ENCODE data around the gene GLRX5.

GLRX5 gene

DNA sequence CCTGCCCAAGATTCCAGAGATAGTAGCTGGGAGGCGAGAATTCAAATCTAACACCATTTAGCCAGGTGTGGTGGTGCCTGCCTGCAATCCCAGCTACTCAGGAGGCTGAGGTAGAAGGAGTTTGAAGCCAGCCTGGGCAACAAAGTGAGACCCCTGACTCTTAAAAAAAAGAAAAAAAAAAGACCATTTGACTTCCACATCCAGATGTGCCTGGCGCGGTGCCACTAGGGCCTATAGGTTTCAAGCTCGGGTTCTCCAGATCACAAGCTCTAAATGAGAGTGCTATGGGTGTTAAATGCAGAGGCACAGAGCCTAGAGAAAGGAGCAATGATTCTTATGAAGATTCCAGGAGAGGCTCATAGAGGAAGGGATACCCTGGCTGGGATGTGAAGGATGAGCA, 40.9 kb upstream of the GLRX5 start:
- Histone ChIP-seq H3K4me1 (ENCODE audit: control insufficient read depth, insufficient read depth, low read length) (no peaks in the 10 kb centered on the region), H3K9me3 (ENCODE audit: control insufficient read depth, insufficient read depth, low read length) (no peaks in the 10 kb centered on the region), H3K27me3 (ENCODE audit: control insufficient read depth, insufficient read depth, low read length) (no peaks in the 10 kb centered on the region), H3K9ac (ENCODE audit: low read depth, low read length) (no peak overlapping the region), H3K36me3 (ENCODE audit: control insufficient read depth, insufficient read depth, low read length) (no peaks in the 10 kb centered on the region), H3K4me3 (ENCODE audit: low read depth, low read length) (no peak overlapping the region)

DNA sequence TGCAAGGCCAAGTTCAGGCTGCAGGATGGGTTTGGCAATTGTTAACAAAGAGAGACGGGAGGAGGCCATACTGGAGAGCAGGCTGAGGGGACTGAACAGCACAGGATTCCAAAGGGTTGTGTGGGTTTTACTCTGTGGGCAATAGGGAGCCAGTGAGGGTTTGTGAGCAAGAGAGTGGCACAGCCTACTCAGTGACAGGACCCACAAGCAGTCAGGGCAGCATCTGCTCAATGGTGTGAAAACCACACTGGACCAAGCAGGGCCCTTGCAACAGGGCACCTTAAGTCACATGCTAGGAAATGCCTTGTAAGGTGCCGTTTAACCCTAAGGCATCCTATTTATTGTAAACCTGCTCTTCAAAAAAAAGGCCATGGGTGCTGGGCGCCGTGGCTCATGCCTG, 40.4 kb upstream of the GLRX5 start:
- no peak overlapping the region for H3K4me3 ChIP-seq (ENCODE audit: low read depth, low read length)
- H3K9ac ChIP-seq (ENCODE audit: low read depth, low read length) = no peak overlapping the region
- no peaks in the 10 kb centered on the region for H3K4me1 ChIP-seq (ENCODE audit: control insufficient read depth, insufficient read depth, low read length)
- no peaks in the 10 kb centered on the region for H3K27me3 ChIP-seq (ENCODE audit: control insufficient read depth, insufficient read depth, low read length)
- H3K36me3 ChIP-seq (ENCODE audit: control insufficient read depth, insufficient read depth, low read length) = no peaks in the 10 kb centered on the region
- no peaks in the 10 kb centered on the region for H3K9me3 ChIP-seq (ENCODE audit: control insufficient read depth, insufficient read depth, low read length)

DNA sequence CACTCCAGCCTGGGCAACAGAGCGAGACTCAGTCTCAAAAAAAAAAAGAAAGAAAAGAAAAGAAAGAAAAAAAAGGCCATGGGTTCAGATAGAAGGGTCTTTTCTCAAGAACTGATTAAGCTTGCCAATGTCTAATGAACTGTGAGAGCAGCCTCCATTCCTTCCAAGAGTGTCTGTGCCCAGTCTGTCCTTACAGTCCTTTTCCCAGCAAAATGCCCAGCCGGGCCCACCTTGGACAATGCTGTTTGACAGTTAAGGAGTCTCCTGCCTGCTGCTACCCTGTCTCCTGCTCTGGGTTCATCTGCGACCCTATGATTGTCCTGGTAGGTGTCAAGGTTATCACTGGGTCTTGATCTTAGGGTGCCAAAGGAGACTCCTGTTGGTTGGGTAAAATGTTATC, 39.8 kb upstream of the GLRX5 start:
- Histone ChIP-seq H3K9ac (ENCODE audit: low read depth, low read length) (no peak overlapping the region), H3K36me3 (ENCODE audit: control insufficient read depth, insufficient read depth, low read length) (no peaks in the 10 kb centered on the region), H3K4me1 (ENCODE audit: control insufficient read depth, insufficient read depth, low read length) (no peaks in the 10 kb centered on the region), H3K27me3 (ENCODE audit: control insufficient read depth, insufficient read depth, low read length) (no peaks in the 10 kb centered on the region), H3K9me3 (ENCODE audit: control insufficient read depth, insufficient read depth, low read length) (no peaks in the 10 kb centered on the region), H3K4me3 (ENCODE audit: low read depth, low read length) (no peak overlapping the region)

DNA sequence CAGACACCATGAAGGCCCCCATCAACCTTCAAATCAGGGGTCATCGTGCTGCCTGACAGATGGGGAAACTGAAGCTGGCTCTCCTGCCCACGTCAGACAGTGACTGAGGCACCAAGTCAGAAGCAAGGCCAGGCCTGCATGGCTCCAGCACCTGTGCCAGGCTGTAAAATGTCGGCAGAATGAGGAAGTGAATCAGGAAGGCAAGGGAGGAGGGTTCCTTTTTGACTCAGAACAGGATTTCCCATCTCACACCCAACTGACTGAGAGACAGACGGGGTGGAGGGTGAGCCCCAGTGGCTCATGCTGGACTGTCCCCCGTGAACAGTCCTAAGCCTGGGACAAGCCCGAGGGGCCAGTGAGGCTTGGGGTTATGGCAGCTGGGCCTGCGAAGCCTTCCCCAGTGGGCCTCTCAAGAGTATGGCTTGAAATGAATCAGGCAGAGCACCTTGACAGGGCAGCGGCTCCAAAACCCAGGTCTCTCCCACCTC, 39.3 kb upstream of the GLRX5 start:
- H3K9ac ChIP-seq (ENCODE audit: low read depth, low read length) = no peak overlapping the region
- no peaks in the 10 kb centered on the region for H3K36me3 ChIP-seq (ENCODE audit: control insufficient read depth, insufficient read depth, low read length)
- no peaks in the 10 kb centered on the region for H3K4me1 ChIP-seq (ENCODE audit: control insufficient read depth, insufficient read depth, low read length)
- H3K9me3 ChIP-seq (ENCODE audit: control insufficient read depth, insufficient read depth, low read length) = no peaks in the 10 kb centered on the region
- H3K27me3 ChIP-seq (ENCODE audit: control insufficient read depth, insufficient read depth, low read length) = no peaks in the 10 kb centered on the region
- no peak overlapping the region for H3K4me3 ChIP-seq (ENCODE audit: low read depth, low read length)

DNA sequence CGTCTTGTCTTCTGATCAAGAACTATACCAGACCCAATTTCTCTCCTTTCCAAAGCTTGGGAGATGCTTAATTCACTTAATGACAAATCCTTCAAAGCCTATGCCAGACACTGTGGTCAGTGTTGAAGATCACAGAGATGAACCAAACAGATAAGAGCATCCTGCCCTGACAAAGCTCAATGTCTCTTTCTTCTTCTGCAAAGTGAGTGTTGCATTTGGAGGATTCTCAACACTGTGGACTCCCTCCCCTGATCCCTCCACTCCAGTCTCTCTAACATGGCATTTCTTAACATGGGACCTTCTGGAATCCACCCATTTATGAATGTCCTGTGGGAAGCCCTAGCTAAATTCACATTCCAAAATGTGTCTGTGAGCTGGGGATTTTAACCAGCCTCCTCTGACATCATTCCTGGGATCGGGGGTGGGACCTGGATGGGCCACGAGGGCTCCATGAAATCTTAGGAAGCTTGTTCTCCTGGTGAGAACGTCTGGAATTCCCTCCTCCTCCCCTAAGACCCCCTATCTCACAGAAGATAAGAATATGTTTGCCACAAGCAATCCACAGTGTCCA, 38.7 kb upstream of the GLRX5 start:
- H3K9me3 ChIP-seq (ENCODE audit: control insufficient read depth, insufficient read depth, low read length) = no peaks in the 10 kb centered on the region
- H3K4me1 ChIP-seq (ENCODE audit: control insufficient read depth, insufficient read depth, low read length) = no peaks in the 10 kb centered on the region
- H3K9ac ChIP-seq (ENCODE audit: low read depth, low read length) = no peak overlapping the region
- H3K27me3 ChIP-seq (ENCODE audit: control insufficient read depth, insufficient read depth, low read length) = no peaks in the 10 kb centered on the region
- no peak overlapping the region for H3K4me3 ChIP-seq (ENCODE audit: low read depth, low read length)
- no peaks in the 10 kb centered on the region for H3K36me3 ChIP-seq (ENCODE audit: control insufficient read depth, insufficient read depth, low read length)

DNA sequence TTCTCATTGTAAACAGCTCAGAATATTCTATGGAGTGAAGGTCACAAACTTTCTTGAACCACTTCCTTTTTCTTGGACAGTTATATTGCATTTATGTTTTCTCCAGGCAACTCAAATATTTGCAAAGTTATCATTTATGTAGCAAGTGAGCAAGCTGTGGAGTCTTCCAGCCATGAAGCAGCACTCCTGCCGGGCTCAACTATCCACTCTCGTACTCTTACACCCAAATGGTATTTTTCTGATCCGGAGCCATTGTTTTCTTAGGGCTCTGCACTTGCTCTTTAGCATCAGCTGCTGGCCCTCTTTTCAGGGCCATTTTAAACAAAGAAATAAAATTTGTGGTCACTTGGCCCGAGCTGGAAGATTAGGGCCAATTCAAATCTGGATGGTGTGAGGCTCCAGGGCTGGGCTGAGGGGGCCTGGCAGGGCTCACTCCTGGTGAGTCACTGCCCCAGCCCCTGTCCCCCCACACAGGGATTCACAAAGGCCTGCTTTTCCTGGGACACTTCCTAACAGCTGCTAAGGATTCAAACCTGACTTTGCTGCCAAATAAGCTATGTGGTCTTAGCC, 38.1 kb upstream of the GLRX5 start:
- H3K9me3 ChIP-seq (ENCODE audit: control insufficient read depth, insufficient read depth, low read length) = no peaks in the 10 kb centered on the region
- no peak overlapping the region for H3K9ac ChIP-seq (ENCODE audit: low read depth, low read length)
- no peaks in the 10 kb centered on the region for H3K36me3 ChIP-seq (ENCODE audit: control insufficient read depth, insufficient read depth, low read length)
- no peaks in the 10 kb centered on the region for H3K4me1 ChIP-seq (ENCODE audit: control insufficient read depth, insufficient read depth, low read length)
- no peaks in the 10 kb centered on the region for H3K27me3 ChIP-seq (ENCODE audit: control insufficient read depth, insufficient read depth, low read length)
- no peak overlapping the region for H3K4me3 ChIP-seq (ENCODE audit: low read depth, low read length)

GRCh38 chr14:95497561-95498011, 37.3 kb upstream of the GLRX5 start:
- Histone ChIP-seq H3K27me3 (ENCODE audit: control insufficient read depth, insufficient read depth, low read length) (no peaks in the 10 kb centered on the region), H3K9ac (ENCODE audit: low read depth, low read length) (no peak overlapping the region), H3K4me1 (ENCODE audit: control insufficient read depth, insufficient read depth, low read length) (no peaks in the 10 kb centered on the region), H3K9me3 (ENCODE audit: control insufficient read depth, insufficient read depth, low read length) (no peaks in the 10 kb centered on the region), H3K4me3 (ENCODE audit: low read depth, low read length) (no peak overlapping the region), H3K36me3 (ENCODE audit: control insufficient read depth, insufficient read depth, low read length) (no peaks in the 10 kb centered on the region)

DNA sequence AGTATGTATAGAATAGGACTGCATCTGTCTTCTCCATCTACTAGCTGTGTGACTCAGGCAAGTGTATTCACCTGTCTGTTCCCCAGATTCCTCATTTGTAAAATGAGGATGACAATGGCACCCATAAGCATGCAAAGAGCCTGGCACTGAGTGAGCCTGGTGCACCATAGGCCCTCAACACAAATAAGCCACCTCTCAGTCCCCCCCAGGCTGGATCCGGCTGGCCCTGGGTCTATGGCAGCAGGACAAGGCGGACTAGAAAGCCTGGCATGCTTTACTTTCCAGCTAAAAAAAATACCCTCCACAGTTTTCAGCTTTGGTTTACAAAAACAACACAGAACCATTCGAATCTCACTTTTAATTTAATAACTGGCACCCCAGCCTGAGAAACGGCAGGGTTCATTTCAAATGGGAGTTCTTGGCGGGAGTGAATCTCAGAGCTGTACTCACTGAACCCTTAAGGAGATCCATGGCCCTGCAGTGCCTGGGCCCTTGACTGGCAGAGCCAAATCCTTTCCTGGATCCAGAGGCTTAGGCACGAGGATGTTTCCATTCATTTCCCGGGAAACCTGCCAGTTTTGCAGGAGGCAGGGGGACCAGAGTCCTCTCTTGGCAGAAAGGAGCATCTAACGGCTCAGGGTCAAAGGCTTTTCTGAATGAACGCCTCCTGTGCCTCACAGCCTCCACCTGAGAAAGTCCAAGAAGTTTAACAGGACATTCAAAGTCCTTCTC, 36.1 kb upstream of the GLRX5 start:
- no peaks in the 10 kb centered on the region for H3K36me3 ChIP-seq (ENCODE audit: control insufficient read depth, insufficient read depth, low read length)
- no peak overlapping the region for H3K9ac ChIP-seq (ENCODE audit: low read depth, low read length)
- H3K9me3 ChIP-seq (ENCODE audit: control insufficient read depth, insufficient read depth, low read length) = no peaks in the 10 kb centered on the region
- no peak overlapping the region for H3K4me3 ChIP-seq (ENCODE audit: low read depth, low read length)
- no peaks in the 10 kb centered on the region for H3K27me3 ChIP-seq (ENCODE audit: control insufficient read depth, insufficient read depth, low read length)
- H3K4me1 ChIP-seq (ENCODE audit: control insufficient read depth, insufficient read depth, low read length) = no peaks in the 10 kb centered on the region

DNA sequence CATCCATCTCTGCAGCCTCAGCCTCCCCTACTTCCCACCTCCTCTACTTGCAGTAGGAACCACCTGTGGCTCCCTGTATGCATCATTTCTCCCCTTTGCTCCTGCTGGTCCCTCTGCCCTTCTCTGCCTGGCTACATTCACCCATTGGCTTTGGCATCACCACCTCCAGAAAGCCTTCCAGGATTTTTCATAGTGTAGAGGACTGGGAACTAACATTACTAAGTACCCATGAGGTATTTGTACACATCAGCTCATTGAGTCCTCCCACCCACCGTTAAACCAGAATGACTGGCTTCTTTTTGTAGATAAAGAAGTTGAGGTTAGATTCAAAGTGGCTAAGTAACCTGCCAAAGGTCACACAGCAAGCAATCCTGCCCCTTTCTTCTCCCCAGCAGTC, 35.5 kb upstream of the GLRX5 start:
- H3K36me3 ChIP-seq (ENCODE audit: control insufficient read depth, insufficient read depth, low read length) = no peaks in the 10 kb centered on the region
- no peak overlapping the region for H3K4me3 ChIP-seq (ENCODE audit: low read depth, low read length)
- H3K9me3 ChIP-seq (ENCODE audit: control insufficient read depth, insufficient read depth, low read length) = no peaks in the 10 kb centered on the region
- H3K4me1 ChIP-seq (ENCODE audit: control insufficient read depth, insufficient read depth, low read length) = no peaks in the 10 kb centered on the region
- H3K9ac ChIP-seq (ENCODE audit: low read depth, low read length) = no peak overlapping the region
- H3K27me3 ChIP-seq (ENCODE audit: control insufficient read depth, insufficient read depth, low read length) = no peaks in the 10 kb centered on the region

DNA sequence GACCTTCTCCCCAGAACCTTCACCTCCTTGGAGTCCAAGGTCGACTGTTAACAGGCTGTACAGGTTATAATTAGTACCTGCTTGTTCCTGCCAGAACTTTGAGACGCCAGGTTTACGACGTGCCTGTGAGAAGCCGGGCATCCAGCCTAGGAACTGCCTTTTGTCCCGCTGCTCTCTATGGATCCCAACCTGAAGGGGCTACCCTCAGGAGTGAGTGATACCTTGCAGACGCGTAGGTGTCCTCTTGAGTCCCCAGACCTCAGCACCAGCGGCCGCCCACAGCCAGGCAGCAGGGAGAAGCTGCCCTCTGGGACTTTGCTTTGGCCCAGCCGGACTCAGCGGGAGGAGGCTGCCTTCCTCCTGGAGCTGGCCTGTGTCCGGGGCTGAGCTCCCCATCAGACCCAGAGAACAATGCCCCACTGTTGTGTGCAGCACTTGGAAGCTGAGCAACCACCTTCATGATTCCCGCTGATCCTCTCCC, 34.6 kb upstream of the GLRX5 start:
- no peak overlapping the region for H3K9ac ChIP-seq (ENCODE audit: low read depth, low read length)
- H3K4me1 ChIP-seq (ENCODE audit: control insufficient read depth, insufficient read depth, low read length) = no peaks in the 10 kb centered on the region
- no peaks in the 10 kb centered on the region for H3K9me3 ChIP-seq (ENCODE audit: control insufficient read depth, insufficient read depth, low read length)
- H3K36me3 ChIP-seq (ENCODE audit: control insufficient read depth, insufficient read depth, low read length) = no peaks in the 10 kb centered on the region
- H3K4me3 ChIP-seq (ENCODE audit: low read depth, low read length) = no peak overlapping the region
- no peaks in the 10 kb centered on the region for H3K27me3 ChIP-seq (ENCODE audit: control insufficient read depth, insufficient read depth, low read length)

- Histone ChIP-seq H3K9me3 (ENCODE audit: control insufficient read depth, insufficient read depth, low read length) (no peaks in the 10 kb centered on the region), H3K9ac (ENCODE audit: low read depth, low read length) (no peak overlapping the region), H3K4me3 (ENCODE audit: low read depth, low read length) (no peak overlapping the region), H3K36me3 (ENCODE audit: control insufficient read depth, insufficient read depth, low read length) (no peaks in the 10 kb centered on the region), H3K4me1 (ENCODE audit: control insufficient read depth, insufficient read depth, low read length) (no peaks in the 10 kb centered on the region), H3K27me3 (ENCODE audit: control insufficient read depth, insufficient read depth, low read length) (no peaks in the 10 kb centered on the region)
Measured at GRCh38 chr14:95500772-95501401, 34.0 kb upstream of the GLRX5 start.
